AG09319 (cell line): ENCODE measurements around the gene PTGFRN.

ENCODE experiments used
- DNase-seq: peaks from one replicate; pipeline ENCODE4 v3.0.0-alpha.2; 2010; ENCODE audit warnings: low read depth; ENCODE audit errors: extremely low read depth
- TF ChIP-seq, protein P1 (sequence below): IDR thresholded peaks from 2 replicates; pipeline ENCODE4 v1.5.1; 2011; ENCODE audit warnings: low read depth, mild to moderate bottlenecking, inconsistent platforms, low read length, moderate library complexity

PTGFRN gene

GRCh38 chr1:116904791-116905320 lies 4.9 kb upstream of the PTGFRN start:
- DNase-seq: no peak
- TF ChIP-seq, protein P1, sequence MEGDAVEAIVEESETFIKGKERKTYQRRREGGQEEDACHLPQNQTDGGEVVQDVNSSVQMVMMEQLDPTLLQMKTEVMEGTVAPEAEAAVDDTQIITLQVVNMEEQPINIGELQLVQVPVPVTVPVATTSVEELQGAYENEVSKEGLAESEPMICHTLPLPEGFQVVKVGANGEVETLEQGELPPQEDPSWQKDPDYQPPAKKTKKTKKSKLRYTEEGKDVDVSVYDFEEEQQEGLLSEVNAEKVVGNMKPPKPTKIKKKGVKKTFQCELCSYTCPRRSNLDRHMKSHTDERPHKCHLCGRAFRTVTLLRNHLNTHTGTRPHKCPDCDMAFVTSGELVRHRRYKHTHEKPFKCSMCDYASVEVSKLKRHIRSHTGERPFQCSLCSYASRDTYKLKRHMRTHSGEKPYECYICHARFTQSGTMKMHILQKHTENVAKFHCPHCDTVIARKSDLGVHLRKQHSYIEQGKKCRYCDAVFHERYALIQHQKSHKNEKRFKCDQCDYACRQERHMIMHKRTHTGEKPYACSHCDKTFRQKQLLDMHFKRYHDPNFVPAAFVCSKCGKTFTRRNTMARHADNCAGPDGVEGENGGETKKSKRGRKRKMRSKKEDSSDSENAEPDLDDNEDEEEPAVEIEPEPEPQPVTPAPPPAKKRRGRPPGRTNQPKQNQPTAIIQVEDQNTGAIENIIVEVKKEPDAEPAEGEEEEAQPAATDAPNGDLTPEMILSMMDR: no peak

GRCh38 chr1:116906812-116907211 lies 2.9 kb upstream of the PTGFRN start:
- no peak for DNase-seq
- TF ChIP-seq, protein P1: no peak

DNA sequence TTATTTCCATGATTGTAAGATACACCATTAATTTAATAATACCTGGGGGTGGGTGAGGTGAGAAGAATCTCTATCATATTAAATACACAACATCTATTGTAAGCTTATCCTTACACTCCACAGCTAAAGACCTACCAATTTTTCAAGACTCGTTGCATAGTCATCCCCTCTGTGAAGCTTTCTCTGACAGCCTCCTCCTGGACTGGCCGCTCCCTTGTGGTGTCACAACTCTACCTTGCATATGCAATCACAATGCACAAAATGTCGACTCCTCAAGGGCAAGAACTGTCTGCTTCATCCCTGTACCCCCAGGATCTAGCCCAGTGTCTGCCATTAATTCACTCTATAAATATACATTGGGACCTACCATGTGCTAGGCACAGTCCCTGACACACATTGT lies 2.4 kb upstream of the PTGFRN start:
- DNase-seq: no peak
- TF ChIP-seq, protein P1: no peak

GRCh38 chr1:116908266-116908665 lies 1.4 kb upstream of the PTGFRN start:
- DNase-seq: no peak
- TF ChIP-seq, protein P1: no peak

DNA sequence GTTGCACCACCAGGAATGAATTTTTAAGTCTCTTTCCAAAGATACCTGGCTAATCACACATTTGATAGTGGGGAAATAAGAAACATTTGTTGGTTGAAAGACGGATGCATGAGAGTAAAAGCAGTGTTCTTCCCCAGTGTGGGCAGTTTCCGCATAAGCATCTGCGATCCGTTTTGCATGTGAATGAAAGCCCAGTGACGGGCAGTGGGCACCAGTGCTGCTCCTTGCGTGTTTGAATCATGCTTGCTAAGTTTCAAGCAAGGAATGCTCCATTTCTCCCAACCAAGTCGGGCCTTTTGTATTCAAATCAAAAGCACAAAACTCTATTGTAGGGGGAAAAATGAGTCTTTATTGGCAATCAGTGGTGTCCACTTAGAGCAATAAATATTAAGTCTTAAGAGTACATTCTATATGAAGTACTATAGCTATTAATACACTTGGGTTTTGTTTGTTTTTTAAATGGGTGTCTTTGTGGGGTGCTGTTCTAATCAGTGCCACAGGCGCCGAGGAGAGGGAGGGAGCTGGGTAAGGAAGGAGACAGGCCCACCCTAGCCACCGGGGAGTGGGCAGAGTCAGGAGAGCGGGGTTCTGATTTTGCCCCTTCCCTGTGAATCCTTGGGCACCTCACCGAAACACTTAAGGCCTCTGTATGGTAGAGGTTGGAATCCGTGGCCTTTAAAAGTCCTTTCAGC lies 750 bp upstream of the PTGFRN start:
- TF ChIP-seq, protein P1: no peak
- DNase-seq: no peak

GRCh38 chr1:116910379-116911187 lies 867 bp downstream of the PTGFRN start:
- DNase-seq: no peak
- TF ChIP-seq, protein P1: no peak

DNA sequence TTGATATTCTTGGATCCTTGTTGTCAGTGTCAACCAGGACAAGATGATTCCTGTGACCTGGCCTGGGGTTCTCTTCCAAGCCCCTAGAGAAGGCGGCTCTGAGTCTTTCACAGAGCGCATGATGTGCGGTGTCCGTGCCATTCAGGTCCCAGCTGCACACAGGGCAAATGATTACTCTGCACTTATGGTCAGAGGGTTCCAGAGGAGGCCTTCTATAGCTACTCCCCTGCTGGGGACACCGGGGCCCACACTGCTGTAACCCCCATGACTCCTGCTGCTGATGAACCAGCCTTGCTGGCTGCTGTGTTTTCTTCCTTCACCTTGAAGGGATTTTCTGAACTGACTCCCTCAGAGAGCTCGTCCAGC lies 1.5 kb downstream of the PTGFRN start:
- DNase-seq: no peak
- TF ChIP-seq, protein P1: no peak
